K562 (cell line): Measurements from ENCODE around the gene LMF2. TPM values are rescaled to one million over a fixed set of nuclear protein-coding genes. Genes with fewer than 3 reads are reported as not detected.

Experiments used
- CREM ChIP-seq: IDR thresholded peaks from 2 replicates; pipeline ENCODE4 v1.6.1; 2014; ENCODE audit warnings: antibody characterized with exemption, low read depth
- CSDE1 ChIP-seq, 2 experiments: fragments of 450-650 bp; IDR thresholded peaks; 2 replicates each; pipeline ENCODE4 v1.6.1; 2016; ENCODE audit warnings: mild to moderate bottlenecking in 1 of 2
- HNRNPK ChIP-seq: fragments of 200-400 bp; formaldehyde crosslinking; IDR thresholded peaks from one replicate; pipeline ENCODE4 v1.6.1; 2018; ENCODE audit warnings: mild to moderate bottlenecking, low read depth, low read length; ENCODE audit not compliant: poor library complexity, severe bottlenecking
- ILK ChIP-seq: fragments of 450-650 bp; IDR thresholded peaks from 2 replicates; pipeline ENCODE4 v1.6.1; 2016; ENCODE audit warnings: missing genetic modification characterization, low read depth, mild to moderate bottlenecking, missing compliant biosample characterization, moderate library complexity, borderline replicate concordance
- MCM2 ChIP-seq: fragments of 450-650 bp; IDR thresholded peaks from 2 replicates; pipeline ENCODE4 v1.6.1; 2017; ENCODE audit warnings: low read depth, mild to moderate bottlenecking
- NR2F6 ChIP-seq: fragments of 450-650 bp; formaldehyde crosslinking; IDR thresholded peaks from 2 replicates; pipeline ENCODE4 v1.4.0; 2020; ENCODE audit warnings: mild to moderate bottlenecking
- RAD51 ChIP-seq: fragments of 450-650 bp; IDR thresholded peaks from 2 replicates; pipeline ENCODE4 v1.7.1; 2016; ENCODE audit warnings: low read depth, mild to moderate bottlenecking, borderline replicate concordance
- RHOXF2B ChIP-seq: fragments of 250-450 bp; sonication (Bioruptor Pico); conservative IDR thresholded peaks from 2 replicates; pipeline ENCODE4 v1.5.1; 2021
- TAF7 ChIP-seq: fragments of 450-650 bp; IDR thresholded peaks from 2 replicates; pipeline ENCODE4 v1.6.1; 2016; ENCODE audit warnings: missing genetic modification characterization, missing compliant biosample characterization
- ZNF124 ChIP-seq: sonication (generic); formaldehyde crosslinking; IDR thresholded peaks from 2 replicates; pipeline ENCODE4 v1.8.1; 2022; ENCODE audit warnings: missing genetic modification reagents
- ZNF354B ChIP-seq: fragments of 250-450 bp; sonication (Bioruptor Pico); IDR thresholded peaks from 2 replicates; pipeline ENCODE4 v1.4.0; 2020
- ZNF589 ChIP-seq: fragments of 200-800 bp; sonication (Bioruptor generic); IDR thresholded peaks from 2 replicates; pipeline ENCODE4 v1.6.1; 2016; ENCODE audit warnings: low read depth, missing genetic modification characterization, missing compliant biosample characterization
- polyA plus RNA-seq, 8 experiments: library from polyadenylated mRNA; depleted of rRNA in 4 of 8; stranded (reverse) in 5 of 8; unstranded in 3 of 8; fragments of >200 nt; fragmentation: Nextera tagmentation in 2 of 8; fragmentation: Illumina TruSeq in 1 of 8; extraction: Ambion mirVana in 2 of 8; extraction: Trizol in 1 of 8; gene quantifications; 2 replicates each; pipeline versions ENCODE4 v1.2.1 to v1.2.3, GENCODE V29; 2011 to 2014; ENCODE audit warnings: inconsistent platforms in 1 of 8, missing spikeins in 1 of 8
- total RNA-seq, 7 experiments: library from RNA; depleted of rRNA in 6 of 7; stranded (reverse); fragments of >200 nt in 6 of 7; fragmentation: Illumina TruSeq in 2 of 7; extraction: Trizol in 2 of 7; gene quantifications; 2 replicates each; pipeline versions ENCODE4 v1.2.1 to v1.2.3, GENCODE V29; 2011 to 2021; ENCODE audit warnings: low replicate concordance in 1 of 7
- TF ChIP-seq, protein P1 (sequence below): fragments of 250-450 bp; sonication (Bioruptor Pico); IDR thresholded peaks from 2 replicates; pipeline ENCODE4 v1.8.0; 2022; ENCODE audit warnings: moderate library complexity, mild to moderate bottlenecking, inconsistent platforms
- TF ChIP-seq, protein P2 (sequence below): fragments of 450-650 bp; IDR thresholded peaks from 2 replicates; pipeline ENCODE4 v1.6.1; 2017; ENCODE audit warnings: antibody characterized with exemption
- TF ChIP-seq, protein P3 (sequence below): sonication (generic); formaldehyde crosslinking; IDR thresholded peaks from 2 replicates; pipeline ENCODE4 v1.8.0; 2022; ENCODE audit warnings: mild to moderate bottlenecking, missing genetic modification reagents, borderline replicate concordance
- TF ChIP-seq, protein P4 (sequence below): sonication (generic); formaldehyde crosslinking; IDR thresholded peaks from 2 replicates; pipeline ENCODE4 v1.8.0; 2022; ENCODE audit warnings: missing genetic modification reagents, mild to moderate bottlenecking, borderline replicate concordance
- TF ChIP-seq, protein P5 (sequence below): sonication (generic); formaldehyde crosslinking; IDR thresholded peaks from 2 replicates; pipeline ENCODE4 v1.4.0; 2020; ENCODE audit warnings: mild to moderate bottlenecking, missing genetic modification reagents

The LMF2 gene
- total and polyA plus RNA-seq, 9 of the 15 experiments (the other 6 are each of a cell fraction or from before 2014, with no cell fraction given) = 0.08 to 37.1 (median 7.6) TPM

DNA sequence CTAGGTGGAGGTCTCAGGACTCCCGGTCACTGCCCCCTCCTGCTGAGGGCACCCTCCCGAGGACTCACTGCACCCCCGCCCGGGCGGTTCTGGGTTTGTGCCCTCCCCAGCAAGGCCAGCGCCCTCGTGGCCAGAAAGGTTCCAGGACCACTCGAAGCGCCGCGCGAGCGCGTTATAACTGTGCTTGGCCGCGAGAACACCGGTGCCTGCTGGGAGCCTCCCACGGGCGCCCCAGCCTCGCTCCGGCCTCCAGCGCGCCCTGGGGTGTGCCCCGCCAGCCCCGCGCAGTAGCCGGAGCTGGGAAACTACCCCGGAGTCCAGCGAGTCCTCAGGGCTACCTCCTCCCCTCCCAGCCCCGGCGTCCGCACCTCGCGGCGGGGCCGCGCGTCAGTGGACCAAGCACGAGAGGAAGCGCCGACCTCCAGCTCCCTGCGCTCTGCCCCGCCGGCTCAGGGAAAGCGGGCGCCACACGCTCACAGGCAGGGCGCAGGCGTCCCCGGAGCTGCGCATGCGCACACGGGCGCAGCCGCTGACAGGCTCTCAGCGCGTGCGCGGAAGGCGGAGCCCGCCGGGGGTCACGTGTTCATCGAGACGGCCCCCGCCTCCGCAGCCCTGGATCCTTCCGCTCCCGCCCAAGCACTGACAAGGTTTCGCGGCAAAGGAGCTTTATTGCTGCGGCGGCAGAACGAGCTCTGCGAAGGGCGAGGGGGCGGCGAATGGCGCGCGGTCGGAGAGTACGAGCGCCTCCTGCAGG, 17.8 kb upstream of the LMF2 start, which contains the start of gene SCO2 (continued):
- TF ChIP-seq, protein P1, sequence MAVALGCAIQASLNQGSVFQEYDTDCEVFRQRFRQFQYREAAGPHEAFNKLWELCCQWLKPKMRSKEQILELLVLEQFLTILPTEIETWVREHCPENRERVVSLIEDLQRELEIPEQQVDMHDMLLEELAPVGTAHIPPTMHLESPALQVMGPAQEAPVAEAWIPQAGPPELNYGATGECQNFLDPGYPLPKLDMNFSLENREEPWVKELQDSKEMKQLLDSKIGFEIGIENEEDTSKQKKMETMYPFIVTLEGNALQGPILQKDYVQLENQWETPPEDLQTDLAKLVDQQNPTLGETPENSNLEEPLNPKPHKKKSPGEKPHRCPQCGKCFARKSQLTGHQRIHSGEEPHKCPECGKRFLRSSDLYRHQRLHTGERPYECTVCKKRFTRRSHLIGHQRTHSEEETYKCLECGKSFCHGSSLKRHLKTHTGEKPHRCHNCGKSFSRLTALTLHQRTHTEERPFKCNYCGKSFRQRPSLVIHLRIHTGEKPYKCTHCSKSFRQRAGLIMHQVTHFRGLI (CRISPR knock-in tag) = no peak
- TF ChIP-seq RAD51 (peak; percentile 97), ZNF354B (CRISPR knock-in tag) (no peak), CREM (peak; percentile 25), NR2F6 (CRISPR knock-in tag) (no peak), ZNF589 (CRISPR knock-in tag) (no peak), ZNF124 (CRISPR knock-in tag) (no peak), ILK (no peak), RHOXF2B (no peak), HNRNPK (peak; percentile 5), CSDE1 (IDR thresholded peaks at IDR 0.05) (no peak), TAF7 (tag) (no peak), MCM2 (no peak)
- TF ChIP-seq, protein P2, sequence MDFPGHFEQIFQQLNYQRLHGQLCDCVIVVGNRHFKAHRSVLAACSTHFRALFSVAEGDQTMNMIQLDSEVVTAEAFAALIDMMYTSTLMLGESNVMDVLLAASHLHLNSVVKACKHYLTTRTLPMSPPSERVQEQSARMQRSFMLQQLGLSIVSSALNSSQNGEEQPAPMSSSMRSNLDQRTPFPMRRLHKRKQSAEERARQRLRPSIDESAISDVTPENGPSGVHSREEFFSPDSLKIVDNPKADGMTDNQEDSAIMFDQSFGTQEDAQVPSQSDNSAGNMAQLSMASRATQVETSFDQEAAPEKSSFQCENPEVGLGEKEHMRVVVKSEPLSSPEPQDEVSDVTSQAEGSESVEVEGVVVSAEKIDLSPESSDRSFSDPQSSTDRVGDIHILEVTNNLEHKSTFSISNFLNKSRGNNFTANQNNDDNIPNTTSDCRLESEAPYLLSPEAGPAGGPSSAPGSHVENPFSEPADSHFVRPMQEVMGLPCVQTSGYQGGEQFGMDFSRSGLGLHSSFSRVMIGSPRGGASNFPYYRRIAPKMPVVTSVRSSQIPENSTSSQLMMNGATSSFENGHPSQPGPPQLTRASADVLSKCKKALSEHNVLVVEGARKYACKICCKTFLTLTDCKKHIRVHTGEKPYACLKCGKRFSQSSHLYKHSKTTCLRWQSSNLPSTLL = no peak
- TF ChIP-seq, protein P3, sequence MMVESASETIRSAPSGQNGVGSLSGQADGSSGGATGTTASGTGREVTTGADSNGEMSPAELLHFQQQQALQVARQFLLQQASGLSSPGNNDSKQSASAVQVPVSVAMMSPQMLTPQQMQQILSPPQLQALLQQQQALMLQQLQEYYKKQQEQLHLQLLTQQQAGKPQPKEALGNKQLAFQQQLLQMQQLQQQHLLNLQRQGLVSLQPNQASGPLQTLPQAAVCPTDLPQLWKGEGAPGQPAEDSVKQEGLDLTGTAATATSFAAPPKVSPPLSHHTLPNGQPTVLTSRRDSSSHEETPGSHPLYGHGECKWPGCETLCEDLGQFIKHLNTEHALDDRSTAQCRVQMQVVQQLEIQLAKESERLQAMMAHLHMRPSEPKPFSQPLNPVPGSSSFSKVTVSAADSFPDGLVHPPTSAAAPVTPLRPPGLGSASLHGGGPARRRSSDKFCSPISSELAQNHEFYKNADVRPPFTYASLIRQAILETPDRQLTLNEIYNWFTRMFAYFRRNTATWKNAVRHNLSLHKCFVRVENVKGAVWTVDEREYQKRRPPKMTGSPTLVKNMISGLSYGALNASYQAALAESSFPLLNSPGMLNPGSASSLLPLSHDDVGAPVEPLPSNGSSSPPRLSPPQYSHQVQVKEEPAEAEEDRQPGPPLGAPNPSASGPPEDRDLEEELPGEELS (CRISPR knock-in tag) = 0 out of 2 replicates have a peak, but pooled peaks have one; percentile 38
- TF ChIP-seq, protein P4, sequence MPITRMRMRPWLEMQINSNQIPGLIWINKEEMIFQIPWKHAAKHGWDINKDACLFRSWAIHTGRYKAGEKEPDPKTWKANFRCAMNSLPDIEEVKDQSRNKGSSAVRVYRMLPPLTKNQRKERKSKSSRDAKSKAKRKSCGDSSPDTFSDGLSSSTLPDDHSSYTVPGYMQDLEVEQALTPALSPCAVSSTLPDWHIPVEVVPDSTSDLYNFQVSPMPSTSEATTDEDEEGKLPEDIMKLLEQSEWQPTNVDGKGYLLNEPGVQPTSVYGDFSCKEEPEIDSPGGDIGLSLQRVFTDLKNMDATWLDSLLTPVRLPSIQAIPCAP (CRISPR knock-in tag) = no peak
- TF ChIP-seq, protein P5, sequence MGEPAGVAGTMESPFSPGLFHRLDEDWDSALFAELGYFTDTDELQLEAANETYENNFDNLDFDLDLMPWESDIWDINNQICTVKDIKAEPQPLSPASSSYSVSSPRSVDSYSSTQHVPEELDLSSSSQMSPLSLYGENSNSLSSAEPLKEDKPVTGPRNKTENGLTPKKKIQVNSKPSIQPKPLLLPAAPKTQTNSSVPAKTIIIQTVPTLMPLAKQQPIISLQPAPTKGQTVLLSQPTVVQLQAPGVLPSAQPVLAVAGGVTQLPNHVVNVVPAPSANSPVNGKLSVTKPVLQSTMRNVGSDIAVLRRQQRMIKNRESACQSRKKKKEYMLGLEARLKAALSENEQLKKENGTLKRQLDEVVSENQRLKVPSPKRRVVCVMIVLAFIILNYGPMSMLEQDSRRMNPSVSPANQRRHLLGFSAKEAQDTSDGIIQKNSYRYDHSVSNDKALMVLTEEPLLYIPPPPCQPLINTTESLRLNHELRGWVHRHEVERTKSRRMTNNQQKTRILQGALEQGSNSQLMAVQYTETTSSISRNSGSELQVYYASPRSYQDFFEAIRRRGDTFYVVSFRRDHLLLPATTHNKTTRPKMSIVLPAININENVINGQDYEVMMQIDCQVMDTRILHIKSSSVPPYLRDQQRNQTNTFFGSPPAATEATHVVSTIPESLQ (CRISPR knock-in tag) = no peak
